Adipocyte (in vitro differentiated cells): ENCODE data around the gene ATG7.

Experiments used
- DNase-seq: peaks from one replicate; pipeline ENCODE4 v3.0.0-alpha.2; 2015; ENCODE audit warnings: low read depth
- H3K27me3 ChIP-seq: replicated peaks from 2 replicates; pipeline ENCODE4 v1.7.0; 2013; ENCODE audit warnings: mild to moderate bottlenecking, low read length, moderate library complexity; ENCODE audit not compliant: control insufficient read depth, insufficient read depth
- H3K36me3 ChIP-seq: 2 replicates; pipeline ENCODE4 v1.7.0; 2013; ENCODE audit warnings: low read length, mild to moderate bottlenecking, moderate library complexity; ENCODE audit not compliant: control insufficient read depth, insufficient read depth, severe bottlenecking
- H3K4me1 ChIP-seq: 2 replicates; pipeline ENCODE4 v1.7.0; 2013; ENCODE audit warnings: mild to moderate bottlenecking, low read length, moderate library complexity; ENCODE audit not compliant: control insufficient read depth, insufficient read depth
- H3K4me3 ChIP-seq: 2 replicates; pipeline ENCODE4 v1.7.0; 2013; ENCODE audit warnings: mild to moderate bottlenecking, low read length, moderate library complexity
- H3K9ac ChIP-seq: 2 replicates; pipeline ENCODE4 v1.7.0; 2013; ENCODE audit warnings: mild to moderate bottlenecking, low read length, moderate library complexity
- H3K9me3 ChIP-seq: 2 replicates; pipeline ENCODE4 v1.7.0; 2013; ENCODE audit warnings: mild to moderate bottlenecking, low read length, moderate library complexity; ENCODE audit not compliant: control insufficient read depth

Gene ATG7

DNA sequence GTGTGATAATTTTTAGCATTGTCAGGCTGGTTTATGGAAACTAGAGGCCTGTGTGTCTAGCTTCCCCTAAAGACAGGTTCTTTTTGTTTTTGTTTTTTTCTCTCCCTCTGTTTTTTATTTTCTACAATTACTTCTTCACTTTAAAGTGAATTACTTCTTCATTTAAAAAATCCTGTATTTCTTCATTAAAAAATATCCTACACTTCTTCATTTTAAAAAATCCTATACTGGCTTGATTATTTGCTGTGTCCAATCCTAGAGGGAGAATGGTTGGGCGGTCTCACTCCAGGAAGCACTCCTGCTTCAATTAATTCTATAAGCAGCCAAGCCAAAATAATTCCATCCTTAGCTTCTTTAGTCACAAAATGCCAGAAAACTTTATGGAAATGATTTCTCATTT lies 11.8 kb downstream of the ATG7 start:
- no peak for DNase-seq
- Histone ChIP-seq H3K9me3 (no peaks in the 10 kb centered on the region), H3K9ac (no peak overlapping the region), H3K36me3 (peaks cover 10% of the 10 kb centered on the region), H3K4me3 (no peak overlapping the region), H3K4me1 (peaks cover 31% of the 10 kb centered on the region), H3K27me3 (no peaks in the 10 kb centered on the region)

DNA sequence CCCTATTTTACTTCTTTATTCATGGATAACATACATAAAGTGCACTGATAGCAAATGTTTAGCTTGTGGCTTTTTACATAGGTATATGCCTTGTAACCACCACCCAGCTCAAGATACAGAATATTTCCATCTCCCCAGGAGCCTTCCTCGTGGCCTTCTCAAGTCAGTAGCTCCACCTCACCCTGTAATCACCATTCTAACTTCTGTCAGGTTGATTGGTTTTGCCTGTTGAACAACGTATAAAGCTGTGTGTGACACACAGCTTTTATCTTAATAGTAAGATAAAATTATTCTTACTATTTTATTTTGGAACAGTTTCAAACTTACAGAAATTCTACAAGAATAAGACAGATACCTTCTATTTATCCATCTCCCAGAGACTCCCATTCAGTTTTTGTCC lies 13.3 kb downstream of the ATG7 start:
- Histone ChIP-seq H3K9me3 (no peaks in the 10 kb centered on the region), H3K9ac (no peak overlapping the region), H3K4me3 (no peak overlapping the region)

DNA sequence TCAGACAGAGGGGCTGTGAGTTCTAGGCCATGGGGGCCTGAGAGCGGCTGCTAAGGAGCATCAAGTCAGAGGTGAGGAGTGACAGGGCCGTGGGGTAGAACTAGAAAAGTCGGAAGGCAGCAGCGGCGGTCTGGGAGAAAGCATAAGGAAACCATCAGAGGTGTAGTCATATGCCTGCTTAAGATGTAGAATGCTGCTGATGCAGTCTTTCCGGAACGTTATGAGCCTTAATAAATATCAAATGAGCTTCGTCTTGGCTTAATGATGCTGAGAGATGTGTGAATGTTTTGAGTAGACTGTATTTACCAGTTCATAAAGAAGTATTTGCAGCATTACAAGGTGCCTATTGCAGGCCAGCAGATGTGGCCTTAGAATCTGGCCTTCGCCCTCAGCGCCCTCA lies 15.2 kb downstream of the ATG7 start:
- Histone ChIP-seq H3K36me3 (peaks cover 7% of the 10 kb centered on the region), H3K4me3 (no peak overlapping the region), H3K4me1 (peaks cover 51% of the 10 kb centered on the region), H3K9me3 (no peaks in the 10 kb centered on the region), H3K27me3 (no peaks in the 10 kb centered on the region), H3K9ac (peak overlapping the region; percentile 45)
- no peak for DNase-seq

More for the DNA sequence above, 13.3 kb downstream of the ATG7 start:
- Histone ChIP-seq H3K27me3 (no peaks in the 10 kb centered on the region), H3K36me3 (peaks cover 10% of the 10 kb centered on the region), H3K4me1 (peaks cover 46% of the 10 kb centered on the region)
- DNase-seq, result no peak

DNA sequence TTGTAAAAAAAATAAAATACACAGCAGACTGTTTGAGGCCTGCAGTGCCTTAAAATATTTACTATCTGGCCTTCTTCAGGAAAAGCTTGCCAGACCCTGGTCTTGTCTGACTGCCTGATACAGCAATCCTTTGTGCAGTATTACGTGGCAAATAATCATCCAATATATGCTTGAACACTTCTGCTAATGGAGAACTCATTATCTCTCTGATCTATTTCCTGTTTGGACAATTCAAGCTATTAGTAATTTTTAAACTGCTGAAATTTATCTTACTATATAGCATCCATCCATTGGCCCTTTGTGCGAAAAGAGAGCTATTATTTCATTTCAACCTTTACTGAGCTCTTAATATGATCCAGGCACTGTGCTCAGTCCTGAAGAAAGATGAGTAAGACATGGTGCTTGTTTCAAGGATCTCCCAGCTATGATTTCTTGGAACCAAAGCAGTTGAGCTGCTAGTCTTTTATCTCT lies 15.9 kb downstream of the ATG7 start:
- Histone ChIP-seq H3K4me1 (peaks cover 45% of the 10 kb centered on the region), H3K27me3 (no peaks in the 10 kb centered on the region), H3K9ac (peak overlapping the region; percentile 48), H3K36me3 (peaks cover 7% of the 10 kb centered on the region), H3K4me3 (peak overlapping the region; percentile 68), H3K9me3 (no peaks in the 10 kb centered on the region)
- DNase-seq, result peak; percentile 30

DNA sequence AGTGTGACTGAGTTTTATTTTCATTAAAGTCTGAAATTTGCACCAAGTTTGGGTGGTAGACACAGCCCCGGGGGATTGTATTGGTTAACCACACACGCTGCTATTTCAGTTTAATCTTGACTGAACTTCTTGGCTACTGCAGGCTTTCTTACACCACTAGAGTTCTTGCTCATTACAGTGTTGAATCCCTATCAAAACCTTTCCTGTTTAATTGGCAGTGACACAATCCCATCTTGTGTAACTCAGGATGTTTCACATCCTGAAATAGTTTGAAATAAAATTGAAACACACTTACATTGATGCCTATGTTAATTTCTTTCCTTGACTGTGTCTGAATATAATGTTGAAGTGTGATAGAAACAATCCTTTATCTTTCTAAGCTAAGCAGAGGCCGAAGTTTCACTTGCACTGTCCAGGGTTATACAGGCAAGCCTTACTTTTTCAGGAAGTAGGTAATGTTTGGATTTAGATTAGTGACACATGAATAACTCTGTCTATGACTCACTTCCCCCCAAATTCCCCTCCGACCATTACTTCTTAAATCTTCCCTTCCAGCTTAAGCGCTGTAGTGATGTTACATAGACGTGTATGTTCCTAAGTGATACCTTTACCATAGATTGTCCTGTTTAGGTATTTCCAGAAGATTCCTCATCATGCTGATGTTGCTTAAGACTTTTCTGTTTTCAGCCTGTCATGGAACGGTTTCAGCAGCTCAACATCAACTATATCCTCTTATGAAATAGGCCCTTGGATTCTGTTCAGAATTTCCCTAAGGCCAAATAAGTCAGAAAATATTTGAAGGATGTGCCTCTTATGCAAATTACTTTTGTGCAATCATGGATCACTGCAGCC lies 16.8 kb downstream of the ATG7 start:
- Histone ChIP-seq H3K27me3 (no peaks in the 10 kb centered on the region), H3K9ac (peak overlapping the region; percentile 66), H3K4me1 (peaks cover 41% of the 10 kb centered on the region), H3K9me3 (no peaks in the 10 kb centered on the region), H3K4me3 (peak overlapping the region; percentile 68), H3K36me3 (peaks cover 4% of the 10 kb centered on the region)
- DNase-seq, result peak; percentile 85

DNA sequence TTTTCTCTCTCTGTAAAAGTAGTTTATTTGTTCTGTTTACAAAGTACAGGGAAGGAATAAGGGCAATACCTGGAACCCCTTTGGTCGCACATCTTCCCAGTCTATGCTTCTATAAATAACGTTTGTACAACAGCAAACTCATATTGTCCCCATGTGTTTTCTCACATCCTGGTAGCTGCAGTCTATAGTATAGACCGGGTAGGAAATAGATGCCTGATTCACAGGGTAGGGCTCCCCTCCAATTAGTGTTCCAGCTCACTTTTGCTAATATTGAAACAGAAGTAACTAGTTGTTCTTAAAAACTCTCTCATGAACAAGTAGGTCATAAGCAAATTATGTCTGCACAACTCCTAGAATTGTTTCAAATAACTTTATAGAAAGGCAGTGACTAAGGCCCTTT lies 17.7 kb downstream of the ATG7 start:
- H3K9ac ChIP-seq, result no peak overlapping the region
- no peaks in the 10 kb centered on the region for H3K9me3 ChIP-seq
- no peak for DNase-seq
- peak overlapping the region; percentile 68 for H3K4me3 ChIP-seq
- peaks cover 4% of the 10 kb centered on the region for H3K36me3 ChIP-seq
- H3K4me1 ChIP-seq, result peaks cover 41% of the 10 kb centered on the region
- H3K27me3 ChIP-seq, result no peaks in the 10 kb centered on the region

DNA sequence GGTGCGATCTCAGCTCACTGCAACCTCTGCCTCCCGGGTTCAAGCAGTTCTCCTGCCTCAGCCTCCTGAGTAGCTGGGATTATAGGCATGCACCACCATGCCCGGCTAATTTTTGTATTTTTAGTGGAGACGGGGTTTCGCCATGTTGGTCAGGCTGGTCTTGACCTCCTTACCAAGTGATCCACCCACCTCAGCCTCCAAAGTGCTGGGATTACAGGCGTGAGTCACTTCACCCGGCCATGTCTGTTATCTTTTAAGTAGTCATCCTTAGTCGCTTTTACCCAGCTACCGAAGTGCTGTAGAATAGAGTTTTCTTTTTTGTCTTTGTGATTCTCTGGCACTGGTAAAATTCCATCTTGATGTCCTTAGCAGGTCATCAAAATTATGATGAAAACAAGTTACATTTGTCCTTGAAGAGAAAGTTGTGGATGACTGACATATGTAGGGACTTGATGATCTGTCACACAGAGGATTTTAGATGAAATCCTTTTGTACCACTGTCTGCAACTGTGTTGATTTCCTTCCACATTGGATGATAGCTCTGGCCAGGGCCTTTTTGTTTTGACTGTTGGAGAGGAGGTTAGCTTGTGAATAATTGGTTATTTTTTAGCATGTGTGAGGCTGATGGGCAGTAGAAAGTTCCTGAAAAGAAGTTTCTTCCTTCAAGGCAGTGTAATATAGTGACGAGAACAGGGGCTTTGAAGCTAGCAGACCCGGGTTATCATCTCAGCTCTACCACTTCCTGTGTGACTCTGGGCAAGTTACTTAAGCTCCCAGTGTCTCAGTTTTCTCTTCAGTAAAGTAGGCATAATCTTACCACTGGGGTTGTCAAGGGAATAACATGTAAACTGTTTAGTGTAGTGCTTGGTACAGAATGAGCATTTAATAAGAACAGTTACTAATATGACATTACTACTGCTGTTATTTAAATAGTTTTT lies 18.8 kb downstream of the ATG7 start:
- Histone ChIP-seq H3K36me3 (no peaks in the 10 kb centered on the region), H3K9ac (peak overlapping the region; percentile 18), H3K9me3 (no peaks in the 10 kb centered on the region), H3K27me3 (no peaks in the 10 kb centered on the region), H3K4me1 (peaks cover 41% of the 10 kb centered on the region), H3K4me3 (no peak overlapping the region)
- peak; percentile 40 for DNase-seq

DNA sequence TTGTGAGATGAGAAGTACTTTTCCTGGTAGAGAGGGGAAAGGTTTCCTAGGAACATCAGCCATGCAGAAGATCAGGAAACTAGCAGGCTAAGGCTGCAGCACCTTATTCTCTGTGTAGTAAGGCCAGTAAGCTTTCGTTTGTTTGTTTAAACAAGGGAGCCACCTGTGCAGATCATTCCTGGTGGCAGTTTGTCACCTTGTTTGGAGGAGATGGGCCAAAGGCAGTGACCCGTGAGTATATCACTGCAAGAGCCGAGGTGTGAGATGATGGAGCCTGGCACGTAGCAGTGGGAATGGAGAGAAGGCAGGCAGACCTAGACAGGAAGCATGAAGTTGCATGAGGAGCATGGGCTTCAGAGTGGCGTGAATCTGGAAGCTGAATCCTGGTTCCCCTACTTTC lies 19.6 kb downstream of the ATG7 start:
- Histone ChIP-seq H3K27me3 (no peaks in the 10 kb centered on the region), H3K9ac (no peak overlapping the region), H3K4me1 (peaks cover 41% of the 10 kb centered on the region), H3K9me3 (no peaks in the 10 kb centered on the region), H3K36me3 (no peaks in the 10 kb centered on the region), H3K4me3 (no peak overlapping the region)
- DNase-seq, result no peak

DNA sequence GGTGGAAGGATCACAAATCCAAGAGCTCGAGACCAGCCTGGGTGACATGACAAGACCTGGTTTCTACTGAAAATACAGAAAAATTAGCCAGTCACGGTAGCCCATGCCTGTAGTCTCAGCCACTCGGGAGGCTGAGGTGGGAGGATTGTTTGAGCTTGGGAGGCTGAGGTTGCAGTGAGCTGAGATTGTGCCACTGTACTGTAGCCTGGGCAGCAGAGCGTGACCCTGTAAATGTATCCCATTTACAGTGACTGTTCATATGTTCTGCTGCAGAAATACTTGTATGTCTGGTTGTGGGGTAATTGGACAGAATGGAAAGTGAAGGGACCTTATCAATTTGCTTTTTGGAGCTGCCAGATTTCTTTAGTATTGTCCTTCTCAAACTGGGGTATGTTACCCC lies 24.9 kb downstream of the ATG7 start:
- Histone ChIP-seq H3K9ac (no peak overlapping the region), H3K27me3 (no peaks in the 10 kb centered on the region), H3K9me3 (no peaks in the 10 kb centered on the region), H3K4me3 (no peak overlapping the region), H3K36me3 (peaks cover 39% of the 10 kb centered on the region), H3K4me1 (no peaks in the 10 kb centered on the region)
- no peak for DNase-seq

DNA sequence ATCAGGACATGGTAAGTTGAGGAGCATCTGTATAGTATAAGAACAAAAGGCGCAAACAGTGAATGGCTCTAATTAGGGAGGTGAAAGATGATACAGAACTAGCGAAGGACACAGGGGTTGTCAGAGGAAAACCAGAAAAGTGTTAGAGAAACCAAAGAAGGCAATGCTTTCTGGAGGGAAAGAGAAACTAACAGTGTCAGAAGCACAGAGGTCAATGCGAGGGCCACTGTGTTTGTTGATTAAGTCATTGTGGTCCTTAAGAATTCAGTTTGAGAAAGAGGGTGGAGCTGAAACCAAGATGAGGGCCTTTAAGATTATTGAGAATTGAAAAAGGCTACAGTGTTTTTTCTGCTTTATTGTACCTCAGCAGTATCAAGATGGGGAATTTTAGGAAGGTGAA lies 28.8 kb downstream of the ATG7 start:
- Histone ChIP-seq H3K4me3 (no peak overlapping the region), H3K27me3 (no peaks in the 10 kb centered on the region), H3K9ac (no peak overlapping the region), H3K9me3 (no peaks in the 10 kb centered on the region), H3K36me3 (peaks cover 45% of the 10 kb centered on the region), H3K4me1 (peaks cover 7% of the 10 kb centered on the region)
- DNase-seq, result no peak

DNA sequence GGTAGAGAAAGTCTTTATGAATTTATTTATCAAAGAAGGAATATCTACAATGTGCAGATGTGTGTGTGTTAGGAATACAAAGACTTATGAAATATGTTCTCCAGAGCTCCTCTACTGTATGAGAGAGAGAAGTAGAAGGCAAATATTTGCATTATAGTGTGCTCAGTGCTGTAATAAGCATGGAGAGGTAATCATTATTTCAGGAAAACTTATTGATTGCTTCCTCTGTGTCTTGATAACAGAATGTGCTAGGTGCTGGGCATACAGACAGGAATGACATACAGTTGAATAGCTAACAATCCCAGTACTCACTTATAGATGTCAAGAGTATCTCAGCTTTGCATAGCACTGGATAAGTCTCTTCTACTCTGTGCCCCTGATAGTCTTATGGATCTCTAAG lies 30.2 kb downstream of the ATG7 start:
- Histone ChIP-seq H3K9ac (no peak overlapping the region), H3K9me3 (no peaks in the 10 kb centered on the region), H3K36me3 (peaks cover 55% of the 10 kb centered on the region), H3K27me3 (no peaks in the 10 kb centered on the region), H3K4me1 (peaks cover 7% of the 10 kb centered on the region), H3K4me3 (no peak overlapping the region)
- no peak for DNase-seq
